Activated T-cell treated with anti-CD3 and anti-CD28 coated beads for 48 hours (primary cell): ENCODE measurements around the gene STAP2.
A peak's percentile ranks its signal among the peaks of the same experiment; 100 is the strongest.

Experiments used
- DNase-seq: peaks from one replicate; pipeline ENCODE4 v3.0.0-alpha.2; 2020; ENCODE audit warnings: low read depth

The STAP2 gene, protein sequence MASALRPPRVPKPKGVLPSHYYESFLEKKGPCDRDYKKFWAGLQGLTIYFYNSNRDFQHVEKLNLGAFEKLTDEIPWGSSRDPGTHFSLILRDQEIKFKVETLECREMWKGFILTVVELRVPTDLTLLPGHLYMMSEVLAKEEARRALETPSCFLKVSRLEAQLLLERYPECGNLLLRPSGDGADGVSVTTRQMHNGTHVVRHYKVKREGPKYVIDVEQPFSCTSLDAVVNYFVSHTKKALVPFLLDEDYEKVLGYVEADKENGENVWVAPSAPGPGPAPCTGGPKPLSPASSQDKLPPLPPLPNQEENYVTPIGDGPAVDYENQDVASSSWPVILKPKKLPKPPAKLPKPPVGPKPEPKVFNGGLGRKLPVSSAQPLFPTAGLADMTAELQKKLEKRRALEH

DNA sequence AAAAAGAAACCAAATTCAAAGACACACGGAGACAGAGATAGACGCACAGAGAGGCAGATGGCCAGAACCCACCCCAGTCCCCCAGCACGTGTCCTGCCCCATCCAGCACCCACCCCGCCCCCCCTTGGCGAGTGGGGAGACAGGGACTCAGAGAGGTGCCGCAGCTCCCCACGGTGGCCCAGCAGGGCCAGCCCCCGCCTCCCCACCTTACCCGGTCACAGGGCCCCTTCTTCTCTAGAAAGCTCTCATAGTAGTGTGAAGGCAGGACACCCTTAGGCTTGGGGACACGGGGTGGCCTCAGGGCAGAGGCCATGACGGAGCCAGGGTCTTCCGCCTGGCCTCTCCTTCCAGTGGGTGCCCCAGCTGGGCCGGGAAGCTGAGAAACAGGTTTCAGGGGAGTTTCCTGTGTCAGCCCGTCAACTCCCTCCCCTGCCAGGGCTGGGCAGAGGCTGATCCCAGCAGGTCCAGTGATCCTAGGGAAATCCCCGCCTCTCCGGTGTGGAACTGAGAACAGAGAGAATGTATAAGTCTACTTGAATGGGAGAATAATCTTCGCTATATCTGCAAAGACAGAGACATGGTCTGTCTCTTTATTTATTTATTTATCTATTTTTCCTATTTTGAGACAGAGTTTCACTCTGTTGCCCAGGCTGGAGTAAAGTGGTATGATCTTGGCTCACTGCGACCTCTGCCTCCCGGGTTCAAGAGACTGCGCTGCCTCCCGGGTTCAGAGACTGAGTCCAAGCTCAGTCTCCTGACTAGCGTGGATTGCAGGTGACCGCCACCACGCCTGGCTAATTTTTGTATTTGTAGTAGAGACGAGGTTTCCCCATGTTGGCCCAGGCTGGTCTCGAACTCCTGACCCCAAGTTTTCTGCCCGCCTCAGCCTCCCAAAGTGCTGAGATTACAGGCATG lies at the start of gene STAP2:
Gene STAP2, minus strand, starts transcription at position 387 of the 915 bp plus-strand sequence. Its CDS starts 74 bp downstream, at position 313.
- no peak for DNase-seq

DNA sequence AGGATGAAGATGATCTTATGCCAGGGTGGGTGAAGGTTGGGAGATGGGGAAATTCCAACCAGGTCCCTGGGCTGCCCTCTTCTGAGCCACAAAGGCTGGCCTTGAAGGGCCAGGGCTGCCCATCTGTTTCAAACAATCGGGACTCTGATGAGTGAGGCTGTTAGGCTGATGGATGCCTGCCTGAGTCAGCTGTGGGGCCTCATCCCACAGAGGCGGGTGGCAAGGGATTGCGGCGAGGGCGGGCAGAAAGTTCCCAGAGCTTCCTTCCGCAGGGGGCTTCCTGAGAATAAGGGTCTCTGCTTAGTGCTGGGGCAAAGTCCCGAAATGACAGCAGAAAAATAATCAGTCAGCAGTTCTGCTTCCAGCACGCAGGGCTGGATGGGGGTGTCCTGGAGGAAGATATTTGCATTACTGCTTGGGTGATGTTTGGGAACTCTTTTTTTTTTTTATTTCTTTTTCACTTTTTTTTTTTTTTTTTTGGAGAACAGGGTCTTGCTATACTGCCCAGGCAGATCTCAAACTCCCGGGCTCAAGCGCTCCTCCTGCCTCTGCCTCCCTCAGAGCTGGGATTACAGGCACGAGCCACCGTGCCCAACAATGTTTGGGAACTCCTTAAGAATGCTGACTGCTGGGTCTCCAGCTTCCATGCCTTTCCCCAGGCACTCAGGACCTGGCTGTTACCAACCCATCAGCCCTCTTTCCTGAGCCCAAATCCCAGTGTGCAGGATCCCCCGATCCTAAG lies 47.6 kb upstream of the STAP2 start:
- no peak for DNase-seq

DNA sequence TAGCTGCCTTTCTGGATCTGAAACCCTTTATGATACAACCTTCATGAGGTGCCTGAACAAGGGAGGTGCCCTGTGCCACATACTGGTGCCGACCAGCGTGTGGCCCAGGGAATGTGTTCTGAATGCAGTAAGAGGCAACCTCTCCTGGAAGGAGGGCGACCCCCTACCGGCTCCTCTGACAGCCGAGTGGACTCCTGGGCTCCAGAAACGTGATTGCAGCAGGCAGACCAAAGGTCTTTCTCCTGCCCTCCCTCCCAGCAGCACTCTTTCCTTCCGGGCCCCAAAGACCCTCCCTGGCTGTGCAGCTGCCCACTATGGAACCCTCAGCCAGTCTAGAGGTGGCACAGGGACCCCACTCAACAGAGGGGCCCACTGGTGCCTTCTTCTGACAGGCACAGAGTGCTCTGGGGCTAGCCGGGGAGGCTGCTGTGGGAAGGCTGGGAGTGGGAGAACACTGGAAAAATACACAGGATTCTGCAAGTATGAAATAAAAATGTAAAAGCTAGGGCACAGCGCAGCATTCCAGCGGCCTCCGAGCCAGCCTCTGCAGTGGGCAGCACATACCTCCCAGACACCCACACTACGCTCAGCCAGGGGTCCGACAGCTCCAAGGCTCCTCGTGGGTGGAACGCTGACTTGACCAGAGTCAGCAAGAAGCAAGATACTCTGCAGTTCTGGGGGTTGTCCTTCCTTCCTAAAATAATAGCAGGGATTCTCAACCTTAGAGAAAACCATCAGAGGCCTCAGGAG lies 46.8 kb upstream of the STAP2 start:
- no peak for DNase-seq

DNA sequence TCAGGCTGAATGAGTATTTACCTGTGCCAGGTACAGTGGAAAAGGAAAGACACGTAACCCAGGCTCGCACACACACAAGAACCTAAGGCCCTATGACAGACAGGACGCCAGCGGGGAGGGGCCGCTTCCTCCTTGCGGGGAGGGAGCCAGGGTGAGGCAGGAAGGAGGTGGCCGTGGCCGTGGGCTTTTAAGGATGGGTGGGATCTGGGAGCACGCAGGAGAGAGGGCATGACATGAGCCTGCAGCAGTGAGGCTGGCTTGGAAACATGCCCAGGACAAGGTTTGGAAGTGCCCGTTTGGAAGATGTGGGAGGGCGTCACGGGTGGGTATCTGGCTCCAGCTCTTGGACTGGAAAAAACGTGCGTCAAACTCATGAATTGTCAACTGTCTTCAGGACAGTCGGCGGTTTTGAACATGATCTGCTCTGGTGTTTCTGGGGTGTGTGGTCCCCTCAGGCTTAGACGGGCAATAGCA lies 41.7 kb upstream of the STAP2 start:
- DNase-seq = no peak

DNA sequence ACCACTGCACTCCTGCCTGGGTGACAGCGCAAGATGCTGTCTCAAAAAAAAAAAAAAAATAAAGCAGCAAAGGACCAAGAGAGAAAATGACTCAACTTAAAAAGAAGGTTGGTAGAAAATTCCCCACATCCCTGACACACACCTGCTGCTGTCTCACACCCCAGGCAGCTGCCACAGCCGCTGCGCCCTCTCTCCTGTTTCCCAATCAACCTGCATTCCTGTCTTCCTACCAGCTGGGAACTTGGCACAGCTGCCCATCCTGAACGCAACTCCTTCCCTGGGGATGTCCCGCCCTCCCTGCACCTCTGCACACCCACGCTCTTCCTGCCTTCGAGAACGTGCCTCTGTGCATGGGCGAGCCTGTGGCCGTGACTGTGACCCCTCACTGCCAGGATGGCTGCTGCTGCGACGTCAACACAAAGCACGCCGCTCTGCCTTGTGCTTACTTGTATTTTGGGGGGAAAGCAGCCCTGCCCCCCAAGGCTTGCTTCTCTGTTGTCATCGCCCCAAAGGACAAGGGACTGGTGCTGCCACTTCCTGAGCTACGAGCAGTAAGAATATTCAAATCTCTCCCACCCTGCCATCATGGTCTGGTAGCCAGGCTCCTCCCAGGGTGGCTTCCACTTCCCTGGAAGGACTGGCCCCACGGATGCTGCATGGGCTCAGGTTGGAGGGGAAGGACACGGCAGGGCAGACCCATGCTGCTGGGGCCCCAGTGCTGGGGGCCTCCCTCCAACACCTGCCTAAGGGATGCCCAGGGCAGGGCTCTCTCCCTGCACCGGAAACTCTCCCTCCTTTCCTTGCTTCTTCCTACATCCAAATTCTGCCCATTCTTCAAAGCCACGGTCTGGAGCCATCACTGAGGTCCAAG lies 41.0 kb upstream of the STAP2 start:
- peak; percentile 41 for DNase-seq

DNA sequence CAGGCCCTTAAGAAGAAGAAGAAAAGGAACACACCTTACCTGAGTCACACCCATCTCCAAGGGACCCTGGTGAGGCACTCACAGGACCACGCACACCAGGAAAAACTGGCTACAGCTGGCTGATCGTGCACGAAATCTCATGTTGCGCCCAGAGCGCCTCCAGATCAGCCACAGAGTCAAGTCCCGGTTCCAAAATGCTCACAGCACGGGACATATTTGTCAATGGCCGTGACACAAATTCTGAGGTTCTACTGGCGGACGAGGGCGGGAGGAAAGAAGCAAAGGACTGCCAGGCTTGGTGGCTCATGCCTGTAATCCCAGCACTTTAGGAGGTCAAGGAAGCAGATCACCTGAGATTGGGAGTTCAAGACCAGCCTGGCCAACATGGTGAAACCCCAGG lies 40.3 kb upstream of the STAP2 start:
- DNase-seq = no peak

DNA sequence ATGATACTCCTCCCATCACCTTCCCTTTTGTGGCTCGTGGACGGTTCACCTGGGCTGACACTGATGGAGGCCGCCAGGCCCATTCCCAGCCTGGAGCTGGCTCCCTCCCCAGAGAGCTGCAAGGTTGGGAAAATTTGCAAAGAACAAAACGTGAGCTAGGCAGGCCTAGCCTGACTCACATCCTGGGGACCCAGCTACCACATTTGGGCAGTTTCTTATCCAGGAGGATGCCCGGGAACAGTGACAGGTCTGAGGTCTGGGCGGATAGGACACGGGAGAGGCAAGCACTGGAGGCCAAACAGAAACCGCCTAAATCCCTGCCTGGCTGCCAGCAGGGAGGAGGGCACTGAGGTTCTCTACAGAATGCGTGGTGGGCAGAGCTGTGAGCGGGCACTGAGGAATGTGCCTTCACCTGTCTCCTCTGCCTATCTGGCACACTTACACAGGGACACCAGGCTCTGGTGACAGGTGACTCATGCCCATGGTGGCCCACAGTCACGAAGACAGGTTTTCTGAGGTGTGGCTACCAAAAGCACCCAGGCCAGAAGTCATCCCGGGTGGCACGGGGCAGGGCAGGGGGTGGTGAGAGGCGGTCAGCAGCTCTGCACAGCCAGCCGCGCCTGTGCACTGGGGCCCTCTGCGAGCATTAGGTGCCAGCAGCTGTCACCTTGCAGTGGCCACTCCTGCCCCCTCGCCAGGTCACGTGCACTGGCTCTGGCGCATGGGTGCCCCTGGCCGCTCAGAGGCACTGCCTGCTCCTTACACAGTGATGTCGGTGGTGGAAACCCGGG lies 38.6 kb upstream of the STAP2 start:
- DNase-seq = no peak

DNA sequence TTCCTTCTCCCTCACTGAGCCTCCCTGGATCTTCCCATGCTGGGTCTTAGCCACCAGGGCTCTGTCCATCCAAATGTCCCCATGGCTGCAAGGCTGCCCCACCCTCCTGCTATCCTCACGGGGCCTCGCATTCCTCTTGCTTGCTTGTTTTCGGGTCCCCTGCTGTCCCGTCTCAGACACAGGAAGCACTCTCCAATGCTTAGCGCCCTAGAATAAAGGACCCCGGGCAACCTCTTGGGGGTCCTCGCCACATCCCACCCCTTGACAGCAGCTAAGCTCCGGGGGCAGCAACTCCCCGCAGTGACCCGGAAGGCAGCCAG lies 38.0 kb upstream of the STAP2 start:
- no peak for DNase-seq

DNA sequence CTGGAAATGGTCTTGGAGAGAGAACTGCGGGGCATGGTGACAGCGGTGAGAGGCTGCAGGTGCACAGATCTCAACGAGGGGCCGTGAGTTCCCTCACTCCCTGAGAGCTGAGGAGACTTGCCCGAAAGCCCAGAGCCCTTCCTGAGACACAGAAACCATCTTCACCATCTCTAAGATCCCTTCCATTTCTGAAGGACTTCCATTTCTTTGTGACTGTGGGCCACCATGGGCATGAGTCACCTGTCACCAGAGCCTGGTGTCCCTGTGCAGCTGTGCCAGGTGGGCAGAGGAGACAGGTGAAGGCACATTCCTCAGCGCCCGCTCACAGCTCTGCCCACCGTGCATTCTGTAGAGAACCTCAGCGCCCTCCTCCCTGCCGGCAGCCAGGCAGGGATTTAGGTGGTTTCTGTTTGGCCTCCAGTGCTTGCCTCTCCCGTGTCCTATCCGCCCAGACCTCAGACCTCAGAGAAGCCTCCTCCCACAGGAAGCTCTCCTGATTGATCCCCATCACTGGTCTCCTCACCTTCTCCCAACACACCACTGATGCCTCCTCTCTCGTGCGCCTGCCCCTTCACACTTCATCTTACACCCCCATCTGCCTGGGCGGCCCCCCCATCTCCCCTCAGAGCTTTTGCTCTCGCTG lies 37.5 kb upstream of the STAP2 start:
- no peak for DNase-seq

DNA sequence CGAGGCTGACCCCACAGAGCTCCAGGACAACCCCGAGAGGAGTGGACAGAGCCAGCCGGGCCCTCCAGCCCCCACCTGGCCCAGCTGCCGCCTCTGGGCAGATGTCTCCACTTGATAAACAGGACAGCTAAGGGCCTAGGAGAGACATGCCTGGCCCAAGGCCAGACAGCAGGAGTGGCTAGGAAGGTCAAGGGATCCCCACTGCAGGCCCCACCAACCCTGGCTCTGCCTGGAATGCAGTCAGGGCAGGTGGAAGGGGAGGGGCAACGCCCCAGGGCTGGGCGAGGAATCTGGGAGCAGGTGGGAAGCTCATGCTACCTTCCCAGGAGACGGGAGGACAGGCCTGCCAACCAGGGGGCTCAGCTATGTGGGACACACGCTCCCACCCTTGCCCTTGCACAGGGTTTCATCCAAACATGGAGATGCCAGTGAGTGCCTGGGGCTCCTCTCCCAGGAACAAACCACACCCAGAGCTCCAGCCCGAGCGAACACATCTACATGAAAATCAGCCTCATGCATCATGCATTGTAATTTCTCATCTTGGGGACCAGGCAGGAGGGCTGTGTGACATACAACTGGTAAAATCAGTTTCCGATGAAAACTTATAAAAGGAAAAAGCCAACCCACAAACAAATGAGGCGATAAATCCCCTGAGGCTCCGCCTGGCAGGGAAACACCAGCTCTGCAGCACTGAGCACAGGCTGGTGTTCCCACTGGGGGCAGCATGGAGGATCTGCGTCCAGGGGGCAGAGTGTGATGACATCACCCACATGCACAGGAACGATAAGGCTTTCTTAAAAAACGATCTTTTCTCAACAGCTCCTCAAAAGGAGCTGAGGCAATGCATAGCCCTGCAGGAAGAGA lies 36.8 kb upstream of the STAP2 start:
- no peak for DNase-seq

DNA sequence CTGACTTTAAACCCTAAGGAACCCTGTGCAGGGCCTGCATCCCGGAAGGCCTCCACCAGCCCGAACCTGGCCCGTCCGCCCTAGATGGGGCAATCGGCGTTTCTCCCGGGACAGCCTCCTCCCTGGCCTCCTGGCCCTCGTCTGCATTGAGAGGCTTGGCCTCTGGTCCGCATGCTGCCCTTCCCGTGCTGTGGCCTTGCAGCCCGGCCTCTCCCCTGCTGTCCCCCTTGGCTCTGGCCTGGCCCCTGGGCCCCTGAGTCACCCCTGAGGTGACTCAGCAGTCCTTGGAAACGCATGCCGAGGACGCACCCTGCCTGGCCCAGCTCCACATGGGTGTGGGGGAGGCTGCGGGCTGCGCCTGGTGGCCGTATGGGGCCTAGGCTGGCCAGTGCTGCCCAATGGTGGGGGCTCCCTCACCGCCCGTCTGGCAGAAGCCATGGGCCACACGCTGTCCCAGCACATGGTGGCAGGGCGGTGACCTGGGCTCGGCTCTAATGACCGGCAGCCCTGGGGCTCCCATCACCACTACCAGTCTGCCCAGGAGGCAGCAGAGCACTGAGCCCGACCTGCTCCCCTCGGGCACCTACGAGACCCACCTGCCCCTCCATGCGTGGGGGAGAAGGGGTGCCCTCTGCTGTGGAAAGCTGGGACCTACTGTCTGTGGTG lies 36.0 kb upstream of the STAP2 start:
- DNase-seq = no peak

DNA sequence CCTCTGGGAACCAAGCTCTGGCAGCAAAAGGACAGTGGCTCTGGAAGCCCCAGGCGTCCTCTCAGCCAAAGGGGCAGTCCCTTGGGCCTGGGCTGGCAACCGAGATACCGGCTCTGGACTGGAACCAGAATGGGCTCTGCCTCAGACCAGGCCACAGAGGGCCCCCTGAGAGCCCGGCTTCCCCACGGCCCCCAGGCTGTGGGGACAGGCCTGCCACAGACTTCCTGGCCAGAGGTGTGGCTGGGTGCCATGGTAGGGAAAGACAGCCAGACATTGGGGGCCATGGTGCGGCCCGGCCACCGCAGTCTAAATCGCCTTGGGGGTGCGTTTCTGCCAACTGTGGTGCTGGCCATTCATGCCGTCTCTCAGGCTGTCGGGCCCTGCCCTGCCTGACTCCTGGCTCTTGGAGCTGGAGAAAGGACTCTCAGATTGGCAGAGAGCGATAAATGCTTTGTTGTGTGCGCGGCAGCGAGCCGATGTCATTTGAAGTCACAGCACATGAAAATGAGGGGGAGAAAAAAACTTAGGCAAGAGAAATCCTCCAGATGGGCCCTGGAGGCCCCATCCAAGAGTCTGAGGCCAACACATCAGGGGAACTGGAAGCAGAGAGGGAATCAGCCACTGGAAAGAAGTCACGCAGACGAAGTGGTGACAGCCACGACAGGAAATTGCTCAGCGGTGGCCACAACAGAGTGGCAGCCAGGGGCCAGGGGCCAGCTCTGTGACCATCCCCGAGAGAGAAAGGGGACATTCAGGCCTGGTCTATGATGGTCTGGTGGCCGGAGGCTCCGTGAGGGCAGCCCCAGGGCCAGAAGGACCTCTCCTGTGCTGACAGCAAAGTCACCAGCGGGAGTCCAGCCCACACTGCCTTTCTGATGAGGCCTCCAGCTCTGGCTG lies 35.2 kb upstream of the STAP2 start:
- DNase-seq = no peak

DNA sequence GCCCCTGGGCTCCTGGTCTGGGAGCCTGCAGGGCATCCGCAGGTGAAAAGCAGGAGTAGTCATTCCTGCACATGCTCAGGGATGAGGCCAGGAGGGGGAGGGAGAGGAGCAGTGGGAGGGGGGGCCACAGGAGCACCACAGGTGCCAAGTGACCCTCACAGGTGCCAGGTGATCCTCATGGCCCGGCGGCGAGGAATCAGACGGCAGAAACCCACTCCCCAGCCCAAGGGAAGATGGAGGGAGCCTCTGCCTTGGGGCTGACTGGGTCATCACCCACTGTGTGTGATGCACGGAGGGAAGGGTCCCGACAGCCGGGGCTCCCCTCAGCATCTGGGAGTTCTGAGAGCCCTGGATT lies 34.4 kb upstream of the STAP2 start:
- DNase-seq = no peak

DNA sequence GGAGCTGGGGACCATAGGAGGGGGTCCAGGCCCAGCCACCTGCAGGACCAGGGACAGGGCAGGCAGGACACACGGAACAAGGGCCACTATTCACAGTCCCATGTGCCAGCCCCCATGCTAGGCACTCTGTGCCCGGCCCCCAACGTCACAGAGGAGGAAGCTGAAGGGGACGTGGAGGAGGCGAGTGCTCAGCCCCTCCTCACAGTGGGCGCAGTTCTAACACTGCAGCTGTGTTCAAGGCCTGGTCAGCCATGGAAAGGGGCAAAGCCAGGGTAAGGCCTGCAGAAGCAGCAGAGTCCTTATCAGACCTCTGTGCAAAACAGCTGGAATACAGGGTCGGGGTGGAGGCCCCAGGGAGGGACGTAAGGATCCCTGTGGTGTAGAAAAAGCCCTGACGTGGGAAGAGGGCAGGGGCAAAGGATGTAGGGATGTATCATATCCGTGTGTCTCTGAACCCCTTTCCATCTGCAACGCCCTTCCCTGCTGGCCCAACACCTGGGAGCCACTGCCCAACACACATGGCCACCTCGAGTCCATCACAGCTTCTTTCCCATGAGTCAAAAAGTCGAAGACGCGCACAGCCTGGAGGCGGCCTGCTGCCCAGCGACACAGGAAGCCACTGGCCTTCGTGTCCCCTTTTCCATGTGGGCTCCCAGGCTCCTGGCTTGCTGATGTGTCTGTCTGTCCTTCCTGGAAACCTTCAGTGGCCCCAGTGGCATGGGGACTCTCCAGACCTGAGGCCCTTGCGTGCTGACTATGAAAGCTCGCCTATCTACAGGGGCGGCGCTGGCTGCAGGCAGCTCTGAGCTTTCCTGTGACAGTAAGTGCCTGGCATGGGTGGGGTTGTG lies 33.8 kb upstream of the STAP2 start:
- DNase-seq = no peak

DNA sequence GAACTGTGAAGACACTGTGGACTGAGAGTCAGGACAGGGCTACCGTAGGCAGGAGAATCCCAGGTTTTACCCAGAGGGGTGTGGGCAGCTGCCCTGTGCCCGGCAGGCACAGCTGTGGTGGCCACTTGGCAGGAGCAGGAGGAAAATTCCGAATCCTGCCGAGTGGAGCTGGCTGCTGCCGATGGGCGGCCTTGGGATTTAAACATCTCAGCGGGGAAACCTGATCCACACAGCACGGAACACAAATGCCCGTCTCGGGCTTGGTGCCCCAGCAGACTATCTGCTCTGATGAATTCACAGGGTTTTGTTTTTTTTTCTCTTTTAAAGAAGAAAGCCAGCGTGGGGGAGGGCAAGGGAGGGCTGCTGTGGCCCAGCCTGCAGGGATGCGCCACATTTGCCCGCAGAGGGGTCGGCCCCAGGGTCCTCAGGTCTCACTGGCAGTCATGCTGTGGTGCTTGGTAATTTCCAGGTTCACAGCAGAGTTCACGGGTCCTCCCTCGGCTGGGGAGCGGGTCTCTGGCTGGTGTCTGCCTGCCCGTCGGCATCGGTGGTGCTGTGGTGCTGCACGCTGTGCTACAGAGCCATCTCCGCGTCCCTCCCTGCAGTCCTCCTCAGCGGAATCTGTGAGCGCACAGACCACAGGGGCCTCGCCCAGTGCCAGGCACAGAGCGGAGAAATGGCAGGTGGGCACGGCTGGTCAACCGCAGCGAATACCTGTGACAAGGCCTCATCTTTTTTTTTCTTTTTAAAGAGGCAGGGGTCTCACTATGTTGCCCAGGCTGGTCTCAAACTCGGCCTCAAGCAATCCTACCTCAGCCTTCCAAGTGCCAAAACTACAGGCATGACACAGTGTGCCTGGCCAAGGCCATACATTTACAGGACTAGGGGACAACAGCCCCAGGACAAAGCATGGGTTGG lies 32.9 kb upstream of the STAP2 start:
- DNase-seq = no peak
